ENCODE data around the gene GPRC5A. TPM values are rescaled to one million over a fixed set of nuclear protein-coding genes. Genes with fewer than 3 reads are reported as not detected.

GPRC5A gene
- total and polyA plus RNA-seq, 2 of the 4 experiments (the other 2 are of a cell fraction): 49.6 to 201 TPM

- Histone ChIP-seq H4K91ac (ENCODE audit: insufficient read depth, low read depth, low read length) (no peak overlapping the region), H3K23ac (ENCODE audit: low read depth, low read length) (no peak overlapping the region), H3K9me1 (ENCODE audit: insufficient read depth, low read length) (peaks cover 9% of the 10 kb centered on the region), H3K79me1 (ENCODE audit: low read depth in 1 of 2, low read length in 2 of 2) (peaks cover 16 to 60% of the 10 kb centered on the region in 2 experiments), H3K27me3 (ENCODE audit: control insufficient read depth, insufficient read depth, low read length) (no peaks in the 10 kb centered on the region), H3K9me3 (ENCODE audit: control insufficient read depth, insufficient read depth, low read length) (no peaks in the 10 kb centered on the region), H4K8ac (ENCODE audit: low read depth in 2 of 2, low read length in 2 of 2) (no peak overlapping the region), H2BK20ac (ENCODE audit: low read depth, low read length) (no peak overlapping the region), H2BK5ac (ENCODE audit: low read depth, low read length, poor library complexity, severe bottlenecking) (no peak overlapping the region), H4K5ac (ENCODE audit: low read depth, low read length) (no peak overlapping the region), H3K4me1 (ENCODE audit: control insufficient read depth, insufficient read depth, low read length) (peaks cover 10% of the 10 kb centered on the region), H3K4me3 (ENCODE audit: insufficient read depth, low read depth, low read length) (no peak overlapping the region), H2AFZ (replicated peaks; ENCODE audit: low read length, poor library complexity) (no peak overlapping the region), H2AK9ac (replicated peaks; ENCODE audit: low read depth, low read length, poor library complexity) (no peak overlapping the region), H3K4ac (ENCODE audit: low read depth, low read length) (no peak overlapping the region), H3K36me3 (ENCODE audit: control insufficient read depth, insufficient read depth, low read length) (peaks cover 40% of the 10 kb centered on the region), H2BK120ac (ENCODE audit: low read depth, low read length) (no peak overlapping the region), H3K18ac (ENCODE audit: low read depth, low read length) (no peak overlapping the region), H3K27ac (ENCODE audit: insufficient read depth, low read length) (no peak overlapping the region), H3K56ac (ENCODE audit: extremely low read depth, insufficient read depth, low read length) (no peak overlapping the region), H4K20me1 (ENCODE audit: insufficient read depth, low read length) (peaks cover 8% of the 10 kb centered on the region), H2AK5ac (ENCODE audit: low read depth, low read length) (0 out of 2 replicates have a peak overlapping the region, but pooled peaks have one; percentile 36), H3K4me2 (ENCODE audit: low read depth, low read length) (no peak overlapping the region), H3K14ac (replicated peaks; ENCODE audit: low read depth, low read length) (no peak overlapping the region), H2BK15ac (ENCODE audit: low read depth, low read length) (no peak overlapping the region), H3K9ac (ENCODE audit: low read depth, low read length) (no peak overlapping the region)
- in situ Hi-C loops (cut with MboI; ENCODE audit: low sequenced_read_pairs) (loop anchor here (5.0 to 25.0 kb wide), 4 partner anchors 67 to 622 kb away; no protein-coding TSS in a partner anchor), dilution Hi-C loops (cut with HindIII; ENCODE audit: low sequenced_read_pairs, unreplicated experiment) (no loop called here), intact Hi-C loops (cut with micrococcal nuclease) (loop anchor here (1.0 to 5.0 kb wide), 5 partner anchors 60 to 319 kb away; partner anchors contain the start of gene APOLD1)
- WGBS, 2 experiments (ENCODE audit: extremely low coverage in 2 of 2, insufficient read length in 1 of 2): 72% methylated on average over 3 of the region's 10 CpGs; no CpG with 5 or more reads in 1 of the 2 experiments
- ATAC-seq (ENCODE audit: low read depth) (no peak), DNase-seq (no peak)
- no peak for TF ChIP-seq CHD1 (IDR thresholded peaks at IDR 0.05; ENCODE audit: low read depth, low read length)
- no peak for TF ChIP-seq NFE2L2 (IDR thresholded peaks at IDR 0.05; ENCODE audit: low read depth, low read length)
- TF ChIP-seq, protein P1, sequence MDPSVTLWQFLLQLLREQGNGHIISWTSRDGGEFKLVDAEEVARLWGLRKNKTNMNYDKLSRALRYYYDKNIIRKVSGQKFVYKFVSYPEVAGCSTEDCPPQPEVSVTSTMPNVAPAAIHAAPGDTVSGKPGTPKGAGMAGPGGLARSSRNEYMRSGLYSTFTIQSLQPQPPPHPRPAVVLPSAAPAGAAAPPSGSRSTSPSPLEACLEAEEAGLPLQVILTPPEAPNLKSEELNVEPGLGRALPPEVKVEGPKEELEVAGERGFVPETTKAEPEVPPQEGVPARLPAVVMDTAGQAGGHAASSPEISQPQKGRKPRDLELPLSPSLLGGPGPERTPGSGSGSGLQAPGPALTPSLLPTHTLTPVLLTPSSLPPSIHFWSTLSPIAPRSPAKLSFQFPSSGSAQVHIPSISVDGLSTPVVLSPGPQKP (IDR thresholded peaks at IDR 0.05; ENCODE audit: borderline replicate concordance, low read depth, low read length): no peak
- TF ChIP-seq SMC3 (IDR thresholded peaks at IDR 0.05; ENCODE audit: low read depth, low read length): no peak
- TF ChIP-seq BHLHE40 (IDR thresholded peaks at IDR 0.05; ENCODE audit: low read depth, low read length): no peak
- no TSS peak for BruUV-seq (replicated peaks)
- CTCF ChIA-PET: interaction anchor here (1.1 to 2.1 kb wide), 5 partner anchors 25 to 68 kb away, joined by 3 to 5 read pairs (median 5); partner anchors contain the start of gene GPRC5A
- POLR2A ChIA-PET (ENCODE audit: unreplicated experiment): no interaction called here
These were observed 24.3 kb downstream of the GPRC5A start for GRCh38 chr12:12915656-12916055.
